K562 (cell line): ENCODE results near the gene BIRC7. TPM values are rescaled to one million over a fixed set of nuclear protein-coding genes. Genes with fewer than 3 reads are reported as not detected.

Experiments
- BCL6 ChIP-seq: fragments of 250-450 bp; sonication (Bioruptor Pico); IDR thresholded peaks from 2 replicates; pipeline ENCODE4 v1.4.0; 2020
- CCNT2 ChIP-seq: IDR thresholded peaks from 2 replicates; pipeline ENCODE4 v1.6.1; 2011; ENCODE audit warnings: borderline replicate concordance, low read depth, mild to moderate bottlenecking, moderate library complexity, mixed read lengths, low read length; ENCODE audit not compliant: insufficient read length; ENCODE audit errors: extremely low read depth
- DMBX1 ChIP-seq: fragments of 250-450 bp; sonication (Bioruptor Pico); IDR thresholded peaks from 2 replicates; pipeline ENCODE4 v1.8.0; 2022; ENCODE audit warnings: inconsistent platforms, mild to moderate bottlenecking, moderate library complexity, borderline replicate concordance
- HOXB6 ChIP-seq: fragments of 250-450 bp; sonication (Bioruptor Pico); IDR thresholded peaks from 2 replicates; pipeline ENCODE4 v1.5.1; 2022; ENCODE audit warnings: mild to moderate bottlenecking, borderline replicate concordance
- MAZ ChIP-seq, 2 experiments: fragments of 450-650 bp in 1 of 2; sonication (generic) in 1 of 2; formaldehyde crosslinking; IDR thresholded peaks in 1 of 2; conservative IDR thresholded peaks in 1 of 2; 2 replicates each; pipeline versions ENCODE4 v1.4.0 to v1.5.0; 2020; ENCODE audit warnings: mild to moderate bottlenecking in 1 of 2, missing genetic modification reagents in 1 of 2
- MECOM ChIP-seq: fragments of 250-450 bp; sonication (Bioruptor Pico); IDR thresholded peaks from 2 replicates; pipeline ENCODE4 v1.8.0; 2022; ENCODE audit warnings: inconsistent platforms
- NFE2L1 ChIP-seq: fragments of 450-650 bp; IDR thresholded peaks from 2 replicates; pipeline ENCODE4 v1.6.1; 2016; ENCODE audit warnings: missing genetic modification characterization, low read depth, mild to moderate bottlenecking, missing compliant biosample characterization, moderate library complexity, borderline replicate concordance
- RCOR1 ChIP-seq, 2 experiments: IDR thresholded peaks; 2 replicates each; pipeline ENCODE4 v1.6.1; 2012; ENCODE audit warnings: low read depth in 2 of 2, low read length in 2 of 2, borderline replicate concordance in 1 of 2, improper control_type of control experiment in 1 of 2
- SMC3 ChIP-seq: conservative IDR thresholded peaks from 2 replicates; pipeline ENCODE4 v1.6.1; 2011; ENCODE audit warnings: low read depth, low read length, improper control_type of control experiment; ENCODE audit not compliant: insufficient read depth
- ZNF232 ChIP-seq: sonication (generic); formaldehyde crosslinking; IDR thresholded peaks from 2 replicates; pipeline ENCODE4 v1.8.0; 2022; ENCODE audit warnings: mild to moderate bottlenecking, missing genetic modification reagents
- ZNF780A ChIP-seq: fragments of 250-450 bp; sonication (Bioruptor Pico); IDR thresholded peaks from 2 replicates; pipeline ENCODE4 v1.5.0; 2021; ENCODE audit warnings: mild to moderate bottlenecking
- polyA plus RNA-seq, 8 experiments: library from polyadenylated mRNA; depleted of rRNA in 4 of 8; stranded (reverse) in 5 of 8; unstranded in 3 of 8; fragments of >200 nt; fragmentation: Nextera tagmentation in 2 of 8; fragmentation: Illumina TruSeq in 1 of 8; extraction: Ambion mirVana in 2 of 8; extraction: Trizol in 1 of 8; gene quantifications; 2 replicates each; pipeline versions ENCODE4 v1.2.1 to v1.2.3, GENCODE V29; 2011 to 2014; ENCODE audit warnings: inconsistent platforms in 1 of 8, missing spikeins in 1 of 8
- total RNA-seq, 7 experiments: library from RNA; depleted of rRNA in 6 of 7; stranded (reverse); fragments of >200 nt in 6 of 7; fragmentation: Illumina TruSeq in 2 of 7; extraction: Trizol in 2 of 7; gene quantifications; 2 replicates each; pipeline versions ENCODE4 v1.2.1 to v1.2.3, GENCODE V29; 2011 to 2021; ENCODE audit warnings: low replicate concordance in 1 of 7
- TF ChIP-seq, protein P1 (sequence below): fragments of 450-650 bp; IDR thresholded peaks from 2 replicates; pipeline ENCODE4 v1.6.1; 2016
- TF ChIP-seq, protein P2 (sequence below), 3 experiments: IDR thresholded peaks in 2 of 3; conservative IDR thresholded peaks in 1 of 3; 2 replicates each; pipeline ENCODE4 v1.5.1; 2011 to 2012; ENCODE audit warnings: low read length in 3 of 3, mild to moderate bottlenecking in 3 of 3, control low read depth in 2 of 3, improper control_type of control experiment in 1 of 3, inconsistent platforms in 1 of 3, low read depth in 1 of 3, mixed read lengths in 1 of 3, moderate library complexity in 1 of 3; ENCODE audit not compliant: insufficient read depth in 2 of 3

The BIRC7 gene
- total and polyA plus RNA-seq, 9 of the 15 experiments (the other 6 are each of a cell fraction or from before 2014, with no cell fraction given) = 0.14 to 0.19 (median 0.16) TPM; not detected in 5

DNA sequence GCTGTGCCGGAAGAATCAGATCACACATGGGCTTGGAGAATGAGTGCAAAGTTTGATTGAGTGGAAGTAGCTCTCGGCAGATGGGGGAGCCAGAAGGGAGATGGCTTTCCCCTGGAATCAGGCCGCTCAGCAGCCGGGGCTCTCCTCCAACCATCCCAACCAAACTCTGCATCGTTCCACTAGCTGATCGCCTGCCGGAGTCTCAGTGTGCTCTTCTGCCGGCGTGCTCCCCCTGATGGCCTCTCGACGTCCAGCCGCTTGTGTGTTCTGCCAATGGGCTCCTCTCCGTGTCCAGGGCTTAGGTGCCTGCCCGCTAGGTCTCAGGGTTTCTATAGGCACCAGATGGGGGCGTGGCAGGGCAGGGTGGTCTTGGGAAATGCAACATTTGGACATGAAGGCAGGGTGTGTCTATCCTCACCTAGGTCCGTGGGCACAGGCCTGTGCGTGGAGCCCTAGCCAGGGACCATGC is 4.9 kb upstream of the BIRC7 start (continued):
- TF ChIP-seq SMC3 = 0 out of 2 replicates have a peak, but pooled peaks have one; percentile 5
- no peak for TF ChIP-seq HOXB6
- TF ChIP-seq NFE2L1 = no peak
- no peak for TF ChIP-seq ZNF780A (CRISPR knock-in tag)
- 0 out of 4 replicates have a peak, but pooled peaks of 1 of the 2 experiments have one; percentile 39 for TF ChIP-seq RCOR1 (IDR thresholded peaks at IDR 0.05; ENCODE audit: borderline replicate concordance in 1 of 2, low read depth in 2 of 2, low read length in 2 of 2)
- TF ChIP-seq, protein P1, sequence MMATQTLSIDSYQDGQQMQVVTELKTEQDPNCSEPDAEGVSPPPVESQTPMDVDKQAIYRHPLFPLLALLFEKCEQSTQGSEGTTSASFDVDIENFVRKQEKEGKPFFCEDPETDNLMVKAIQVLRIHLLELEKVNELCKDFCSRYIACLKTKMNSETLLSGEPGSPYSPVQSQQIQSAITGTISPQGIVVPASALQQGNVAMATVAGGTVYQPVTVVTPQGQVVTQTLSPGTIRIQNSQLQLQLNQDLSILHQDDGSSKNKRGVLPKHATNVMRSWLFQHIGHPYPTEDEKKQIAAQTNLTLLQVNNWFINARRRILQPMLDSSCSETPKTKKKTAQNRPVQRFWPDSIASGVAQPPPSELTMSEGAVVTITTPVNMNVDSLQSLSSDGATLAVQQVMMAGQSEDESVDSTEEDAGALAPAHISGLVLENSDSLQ = no peak
- TF ChIP-seq CCNT2 = no peak
- no peak for TF ChIP-seq MECOM (CRISPR knock-in tag)
- TF ChIP-seq, protein P2, sequence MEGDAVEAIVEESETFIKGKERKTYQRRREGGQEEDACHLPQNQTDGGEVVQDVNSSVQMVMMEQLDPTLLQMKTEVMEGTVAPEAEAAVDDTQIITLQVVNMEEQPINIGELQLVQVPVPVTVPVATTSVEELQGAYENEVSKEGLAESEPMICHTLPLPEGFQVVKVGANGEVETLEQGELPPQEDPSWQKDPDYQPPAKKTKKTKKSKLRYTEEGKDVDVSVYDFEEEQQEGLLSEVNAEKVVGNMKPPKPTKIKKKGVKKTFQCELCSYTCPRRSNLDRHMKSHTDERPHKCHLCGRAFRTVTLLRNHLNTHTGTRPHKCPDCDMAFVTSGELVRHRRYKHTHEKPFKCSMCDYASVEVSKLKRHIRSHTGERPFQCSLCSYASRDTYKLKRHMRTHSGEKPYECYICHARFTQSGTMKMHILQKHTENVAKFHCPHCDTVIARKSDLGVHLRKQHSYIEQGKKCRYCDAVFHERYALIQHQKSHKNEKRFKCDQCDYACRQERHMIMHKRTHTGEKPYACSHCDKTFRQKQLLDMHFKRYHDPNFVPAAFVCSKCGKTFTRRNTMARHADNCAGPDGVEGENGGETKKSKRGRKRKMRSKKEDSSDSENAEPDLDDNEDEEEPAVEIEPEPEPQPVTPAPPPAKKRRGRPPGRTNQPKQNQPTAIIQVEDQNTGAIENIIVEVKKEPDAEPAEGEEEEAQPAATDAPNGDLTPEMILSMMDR (IDR thresholded peaks at IDR 0.05 in 2 of 3, conservative IDR thresholded peaks at IDR 0.05 in 1 of 3; ENCODE audit: insufficient read depth in 2 of 3, low read depth in 1 of 3, low read length in 3 of 3) = peak; percentile 60 to 65 (median 64)
- TF ChIP-seq DMBX1 (CRISPR knock-in tag) = no peak
- TF ChIP-seq BCL6 (CRISPR knock-in tag) = no peak
- TF ChIP-seq ZNF232 (CRISPR knock-in tag) = no peak
- TF ChIP-seq MAZ (CRISPR knock-in tag; conservative IDR thresholded peaks at IDR 0.05 in 1 of 2, IDR thresholded peaks at IDR 0.05 in 1 of 2) = no peak
